Upper lobe of left lung (tissue), 6 donors: ENCODE data around the gene APBA3. TPM values are rescaled to one million over a fixed set of nuclear protein-coding genes. Genes with fewer than 3 reads are reported as not detected.

Source experiments
- ATAC-seq, 2 donors: fragments of 200-7000 bp; cut with Tn5 transposase; one replicate each; pipeline ENCODE4 v1.9.1; 2022; ENCODE audit warnings: mild to moderate bottlenecking in 2 of 2, moderate library complexity in 2 of 2; ENCODE audit not compliant: low FRiP score in 2 of 2
- DNase-seq, 2 donors: peaks; one replicate each; pipeline ENCODE4 v3.0.0-alpha.2; 2019 to 2020
- H3K27ac ChIP-seq, 4 donors: fragments of 200-600 bp; sonication (generic); one replicate each; pipeline ENCODE4 v1.5.1; 2016 to 2019
- H3K27me3 ChIP-seq, 4 donors: fragments of 200-600 bp; sonication (generic); one replicate each; pipeline ENCODE4 v1.5.1; 2017 to 2019
- H3K36me3 ChIP-seq, 4 donors: fragments of 200-600 bp; sonication (generic); one replicate each; pipeline ENCODE4 v1.5.1; 2016 to 2019
- H3K4me1 ChIP-seq, 4 donors: fragments of 200-600 bp; sonication (generic); one replicate each; pipeline ENCODE4 v1.5.1; 2018 to 2019
- H3K4me3 ChIP-seq, 4 donors: fragments of 200-600 bp; sonication (generic); one replicate each; pipeline ENCODE4 v1.5.1; 2017 to 2019; ENCODE audit warnings: mild to moderate bottlenecking in 2 of 4, moderate library complexity in 1 of 4
- H3K9me3 ChIP-seq, 4 donors: fragments of 200-600 bp; sonication (generic); one replicate each; pipeline ENCODE4 v1.5.1; 2018 to 2019
- CTCF ChIP-seq, 6 experiments: fragments of 450-650 bp in 4 of 6; fragments of 200-600 bp in 2 of 6; sonication (generic) in 2 of 6; IDR thresholded peaks; one replicate each; pipeline ENCODE4 v1.5.1; 2016 to 2019; ENCODE audit warnings: antibody characterized with exemption in 6 of 6
- EP300 ChIP-seq, 4 donors: sonication (generic); formaldehyde crosslinking; IDR thresholded peaks; one replicate each; pipeline ENCODE4 v1.5.1; 2017; ENCODE audit warnings: antibody characterized with exemption in 4 of 4, control low read depth in 2 of 4
- POLR2A ChIP-seq, 4 donors: fragments of 450-650 bp; IDR thresholded peaks; one replicate each; pipeline ENCODE4 v1.5.1; 2016 to 2017; ENCODE audit warnings: antibody characterized with exemption in 4 of 4, mild to moderate bottlenecking in 2 of 4
- POLR2AphosphoS5 ChIP-seq, 2 donors: sonication (generic); formaldehyde crosslinking; IDR thresholded peaks; one replicate each; pipeline ENCODE4 v1.5.1; 2017; ENCODE audit warnings: antibody characterized with exemption in 2 of 2
- WGBS, 2 donors: methylation state at CpG; one replicate each; pipeline ENCODE4 v1.1.5; 2017 to 2018; 5-methylcytosine and 5-hydroxymethylcytosine counted together
- total RNA-seq, 6 donors: library from RNA; depleted of rRNA in 4 of 6; stranded (reverse); fragments of >200 nt in 4 of 6; gene quantifications; one replicate each; pipeline versions ENCODE4 v1.1.0 to v1.2.1, GENCODE V29; 2016 to 2021
- donor health status: DM: no; HTN: no; CAD: no; lungs with moderate emphysema.
- donor health status: DM: no; HTN: yes; CAD: no; lungs with severe emphysema.

Gene APBA3
- total RNA-seq, 6 donors from 2014 or later = 13.4 to 92.2 (median 21.6) TPM

- no peaks in the 10 kb centered on the region for H3K9me3 ChIP-seq
- 97 to 99% methylated on average over 12 of the region's 12 CpGs for WGBS, 2 donors
- ATAC-seq = no peak
Observed at GRCh38 chr19:3765121-3765520, 3.6 kb upstream of the APBA3 start.

GRCh38 chr19:3762501-3763459 lies 1.3 kb upstream of the APBA3 start, which contains the start of gene MRPL54:
TSS of gene MRPL54 (plus strand) at chr19:3762682. CDS start at chr19:3762701, 19 bp downstream.
- WGBS, 2 donors = 3 to 7% methylated on average over 18 to 47 of the region's 47 CpGs
- peaks cover 11 to 50% (median 37%) of the 10 kb centered on the region in 4 donors for H3K36me3 ChIP-seq
- H3K4me3 ChIP-seq = peak within 1 kb of the TSS; percentile 80 to 97 (median 84)
- TF ChIP-seq EP300 (IDR thresholded peaks at IDR 0.05) (peak in 1 of 4 donors; percentile 47), CTCF (IDR thresholded peaks at IDR 0.05) (peak in 1 of 6 experiments; percentile 5), POLR2A (IDR thresholded peaks at IDR 0.05) (peak in 3 of 4 donors; percentile 52 to 93 (median 88)), POLR2AphosphoS5 (IDR thresholded peaks at IDR 0.05) (peak; percentile 90 to 95)
- H3K27me3 ChIP-seq = no peaks in the 10 kb centered on the region
- no peaks in the 10 kb centered on the region for H3K9me3 ChIP-seq
- ATAC-seq (peak; percentile 96 to 97), DNase-seq (peak; percentile 99)
- peaks cover 34 to 48% (median 38%) of the 10 kb centered on the region in 4 donors for H3K4me1 ChIP-seq
- peak within 1 kb of the TSS; percentile 91 to 99 (median 98) for H3K27ac ChIP-seq

More at GRCh38 chr19:3765121-3765520, 3.6 kb upstream of the APBA3 start:
- Histone ChIP-seq H3K27me3 (no peaks in the 10 kb centered on the region), H3K4me3 (no peak overlapping the region), H3K27ac (no peak overlapping the region), H3K36me3 (peaks cover 11 to 52% (median 39%) of the 10 kb centered on the region in 4 donors), H3K4me1 (peaks cover 23 to 40% (median 26%) of the 10 kb centered on the region in 4 donors)
- DNase-seq = no peak
- TF ChIP-seq POLR2AphosphoS5 (IDR thresholded peaks at IDR 0.05) = no peak
- no peak for TF ChIP-seq CTCF (IDR thresholded peaks at IDR 0.05)
- no peak for TF ChIP-seq POLR2A (IDR thresholded peaks at IDR 0.05)
- no peak for TF ChIP-seq EP300 (IDR thresholded peaks at IDR 0.05)

GRCh38 chr19:3762130-3762473 lies 610 bp upstream of the APBA3 start:
- Histone ChIP-seq H3K36me3 (peaks cover 5 to 49% (median 33%) of the 10 kb centered on the region in 4 donors), H3K9me3 (no peaks in the 10 kb centered on the region), H3K27ac (peak overlapping the region; percentile 91 to 99 (median 98)), H3K4me1 (peaks cover 34 to 43% (median 38%) of the 10 kb centered on the region in 4 donors), H3K27me3 (no peaks in the 10 kb centered on the region), H3K4me3 (peak overlapping the region in 3 of 4 donors; percentile 46 to 66 (median 62))
- no peak for DNase-seq
- TF ChIP-seq CTCF (IDR thresholded peaks at IDR 0.05) = no peak
- TF ChIP-seq POLR2AphosphoS5 (IDR thresholded peaks at IDR 0.05) = no peak
- TF ChIP-seq POLR2A (IDR thresholded peaks at IDR 0.05) = no peak
- no peak for TF ChIP-seq EP300 (IDR thresholded peaks at IDR 0.05)
- no peak for ATAC-seq
- WGBS, 2 donors = 60 to 70% methylated on average over 1 of the region's 1 CpG

- Histone ChIP-seq H3K4me3 (peak overlapping the region; percentile 80 to 97 (median 84)), H3K36me3 (peaks cover 0 to 40% (median 24%) of the 10 kb centered on the region in 4 donors), H3K4me1 (peaks cover 34 to 43% (median 38%) of the 10 kb centered on the region in 4 donors), H3K27ac (peak overlapping the region; percentile 83 to 99 (median 94)), H3K9me3 (no peaks in the 10 kb centered on the region), H3K27me3 (no peaks in the 10 kb centered on the region)
- 20 to 28% methylated on average over 7 of the region's 7 CpGs for WGBS, 2 donors
- ATAC-seq (no peak), DNase-seq (no peak)
- TF ChIP-seq CTCF (IDR thresholded peaks at IDR 0.05) (no peak), EP300 (IDR thresholded peaks at IDR 0.05) (no peak), POLR2A (IDR thresholded peaks at IDR 0.05) (no peak), POLR2AphosphoS5 (IDR thresholded peaks at IDR 0.05) (no peak)
Observed at GRCh38 chr19:3760871-3761361, 576 bp downstream of the APBA3 start.
